GM18861 (cell line): ENCODE results near the gene AANAT.

Source experiments
- ATAC-seq: cut with Tn5 transposase; IDR thresholded peaks from one replicate; pipeline ENCODE4 v1.9.1; 2021; ENCODE audit not compliant: unreplicated experiment

The AANAT gene

DNA sequence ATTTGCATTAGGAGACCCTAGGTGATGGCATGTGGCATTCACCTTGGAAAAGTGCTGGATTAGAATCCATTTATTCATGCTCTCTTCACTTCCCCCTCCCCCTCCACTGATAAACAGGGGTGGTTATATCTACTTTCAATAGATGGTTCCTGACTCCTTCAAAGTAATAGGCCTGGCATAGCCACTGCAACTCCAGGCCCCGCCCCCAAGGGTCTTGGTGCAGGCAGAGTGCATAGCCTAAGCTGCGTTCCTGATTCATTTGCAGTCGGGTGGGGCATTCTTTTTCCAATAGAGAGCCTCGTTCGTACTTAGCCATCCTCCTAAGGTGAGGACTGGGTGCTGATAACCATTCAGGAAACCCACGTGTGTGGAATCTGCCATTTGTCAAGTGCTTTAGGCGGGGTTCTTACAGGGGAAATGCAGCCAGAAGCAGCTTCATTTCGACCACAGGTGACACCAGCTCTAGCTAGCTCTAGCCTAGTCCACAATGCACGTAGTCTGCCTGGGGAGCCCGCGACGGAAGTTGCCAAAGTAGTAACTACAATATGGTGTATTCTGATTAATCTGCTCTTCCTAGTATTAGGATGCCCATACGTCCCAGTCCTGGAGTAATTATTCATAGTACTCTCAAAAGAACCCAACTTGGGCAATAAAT is 25.6 kb upstream of the AANAT start:
- no peak for ATAC-seq

DNA sequence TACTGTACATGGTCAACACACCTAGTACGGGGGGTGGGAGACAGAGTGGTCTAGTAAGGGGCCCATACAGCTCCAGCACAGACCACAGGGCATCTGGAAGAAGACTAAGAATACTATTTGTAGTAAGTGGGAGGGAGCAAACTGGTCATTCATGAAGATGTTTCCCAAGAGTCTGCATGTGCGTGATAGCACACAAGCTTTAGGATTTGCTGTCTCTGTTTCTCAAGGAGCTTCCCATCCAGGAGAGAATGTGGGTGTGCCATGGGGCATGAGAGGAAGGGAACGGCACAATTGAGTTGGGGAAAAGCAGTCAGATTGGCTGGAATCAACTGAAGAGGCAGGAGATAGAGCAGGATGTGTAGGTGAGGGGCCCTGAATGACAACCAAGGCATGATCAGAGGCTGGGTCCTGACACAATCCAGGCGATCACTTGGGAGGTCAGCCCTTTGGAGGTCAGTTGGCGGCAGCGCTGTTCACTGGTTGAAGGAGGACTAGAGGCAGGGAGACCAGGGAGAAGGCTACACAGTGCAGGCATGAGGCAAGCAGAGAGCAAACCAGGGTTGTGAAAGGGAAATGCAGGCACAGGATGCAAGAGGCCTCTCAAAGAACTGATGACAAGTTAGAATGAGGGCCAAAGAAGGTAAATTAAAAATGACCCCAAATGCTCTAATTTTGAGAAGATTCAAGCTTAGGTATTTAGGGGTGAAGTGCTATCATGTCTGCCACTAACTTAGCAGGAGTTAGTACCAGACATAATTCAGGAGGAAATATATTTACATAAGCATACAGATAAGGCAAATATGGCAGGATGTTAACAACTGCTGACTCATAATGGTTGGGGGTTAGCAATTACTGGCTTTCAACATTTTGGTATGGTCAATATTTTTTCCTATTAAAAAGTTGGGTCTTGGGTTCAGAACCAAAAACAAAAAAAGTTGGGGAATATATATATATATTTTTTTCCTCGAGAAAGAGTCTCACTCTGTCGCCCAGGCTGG is 24.8 kb upstream of the AANAT start:
- ATAC-seq = no peak

DNA sequence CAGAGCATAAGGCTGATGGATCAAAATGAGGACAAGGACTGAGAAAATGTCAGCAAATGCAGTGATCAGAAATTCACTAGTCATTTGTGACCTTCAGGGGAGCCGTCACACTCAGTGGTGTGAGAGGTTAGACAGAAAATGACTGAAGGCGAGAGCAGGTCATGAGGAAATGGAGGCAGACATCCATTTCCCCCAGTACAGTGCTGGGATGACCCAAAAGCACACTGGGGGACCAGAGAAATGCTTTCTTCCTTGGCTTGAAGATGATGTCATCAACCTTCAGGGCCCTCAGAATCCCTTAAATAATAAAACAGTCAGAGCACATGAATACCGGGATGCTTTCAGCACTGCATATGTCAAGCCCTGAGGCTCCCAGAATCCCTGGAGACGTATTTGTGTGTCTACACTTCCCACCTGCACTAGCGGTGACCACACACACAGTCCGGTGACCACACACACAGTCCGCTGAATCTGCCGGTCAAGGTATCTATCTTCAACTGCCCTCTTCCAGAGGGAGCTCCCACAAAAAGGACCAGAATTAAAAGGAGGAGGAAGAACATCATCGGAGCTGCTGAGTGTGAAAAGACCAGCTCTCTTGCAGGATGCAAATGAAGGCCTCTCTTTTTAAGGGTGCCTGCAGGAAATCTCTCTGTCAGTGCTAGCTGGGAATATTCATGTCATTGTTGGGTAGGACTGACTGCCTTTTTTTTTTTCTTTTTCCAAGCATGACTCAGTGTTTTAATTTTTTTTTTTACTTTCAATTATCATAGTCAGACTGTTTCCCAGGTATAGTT is 22.7 kb upstream of the AANAT start:
- ATAC-seq = no peak

DNA sequence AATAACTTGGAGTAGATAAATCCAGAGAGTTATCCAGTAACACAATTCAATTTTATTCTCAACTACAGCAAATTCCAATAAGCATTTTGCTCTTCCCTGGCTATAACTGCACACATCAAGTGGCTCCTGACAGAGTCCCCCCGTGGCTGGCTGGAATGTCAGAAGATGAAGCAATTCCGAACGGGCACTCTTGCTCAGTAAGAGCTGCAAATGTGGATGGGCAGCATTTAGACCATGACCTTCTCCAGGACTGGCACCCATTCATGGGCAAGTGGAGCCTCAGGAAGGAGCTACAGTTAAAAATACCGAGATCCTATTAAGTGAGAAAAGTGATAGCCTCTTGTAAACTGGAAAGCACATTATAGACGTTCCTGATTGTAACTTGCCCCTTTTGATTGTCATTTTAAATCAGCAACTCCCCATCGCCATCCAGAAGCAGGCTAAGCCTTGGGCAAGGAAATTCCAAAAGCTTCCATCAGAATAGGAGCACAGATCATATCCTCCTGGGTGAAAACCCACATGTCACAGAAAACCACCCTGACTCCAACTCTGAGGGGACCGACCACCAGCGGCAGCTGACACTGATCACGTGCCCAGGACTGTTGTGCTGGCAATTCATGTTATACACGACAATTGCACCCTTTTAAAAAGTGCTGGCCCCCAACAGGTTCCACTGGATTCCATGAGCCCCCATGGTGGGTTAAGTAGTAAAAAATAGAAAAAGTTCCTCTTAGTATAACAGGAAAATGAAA is 21.5 kb upstream of the AANAT start:
- no peak for ATAC-seq

DNA sequence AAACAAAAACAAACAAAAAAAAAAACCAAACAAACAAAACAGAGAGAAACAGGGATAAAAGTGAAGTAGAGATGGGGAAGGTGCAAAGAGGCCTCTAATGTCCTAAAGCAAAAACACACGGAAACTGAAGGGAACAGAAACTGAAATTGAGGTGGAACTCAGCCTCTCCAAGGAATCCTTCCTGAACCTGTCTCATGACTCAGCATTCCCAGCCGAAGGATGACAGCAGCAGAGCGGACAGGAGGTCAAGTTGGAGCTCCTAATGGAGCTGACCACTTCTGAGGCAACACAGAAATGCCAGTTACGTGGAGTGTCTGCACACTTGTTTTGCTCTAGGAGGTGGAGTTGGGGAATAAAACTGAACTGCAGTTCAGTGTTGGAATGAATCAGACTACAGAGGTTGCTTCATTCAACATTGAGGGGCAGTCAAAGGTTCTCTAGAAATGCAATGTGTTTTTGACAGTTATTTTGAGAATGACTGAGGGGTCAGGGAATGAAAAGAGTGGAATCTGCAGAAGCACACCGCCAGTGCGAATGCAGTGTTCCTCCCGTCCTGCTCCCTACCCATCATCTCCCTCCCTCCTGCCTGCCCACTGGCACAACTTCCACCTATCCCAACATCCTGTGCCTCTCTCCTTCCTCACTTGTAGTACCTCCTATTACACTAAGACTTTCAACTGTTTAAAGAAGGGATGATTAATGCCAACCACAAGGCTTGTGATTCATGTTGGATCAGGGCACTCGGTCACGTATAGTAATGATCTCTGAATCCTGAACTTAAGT is 20.8 kb upstream of the AANAT start:
- no peak for ATAC-seq

DNA sequence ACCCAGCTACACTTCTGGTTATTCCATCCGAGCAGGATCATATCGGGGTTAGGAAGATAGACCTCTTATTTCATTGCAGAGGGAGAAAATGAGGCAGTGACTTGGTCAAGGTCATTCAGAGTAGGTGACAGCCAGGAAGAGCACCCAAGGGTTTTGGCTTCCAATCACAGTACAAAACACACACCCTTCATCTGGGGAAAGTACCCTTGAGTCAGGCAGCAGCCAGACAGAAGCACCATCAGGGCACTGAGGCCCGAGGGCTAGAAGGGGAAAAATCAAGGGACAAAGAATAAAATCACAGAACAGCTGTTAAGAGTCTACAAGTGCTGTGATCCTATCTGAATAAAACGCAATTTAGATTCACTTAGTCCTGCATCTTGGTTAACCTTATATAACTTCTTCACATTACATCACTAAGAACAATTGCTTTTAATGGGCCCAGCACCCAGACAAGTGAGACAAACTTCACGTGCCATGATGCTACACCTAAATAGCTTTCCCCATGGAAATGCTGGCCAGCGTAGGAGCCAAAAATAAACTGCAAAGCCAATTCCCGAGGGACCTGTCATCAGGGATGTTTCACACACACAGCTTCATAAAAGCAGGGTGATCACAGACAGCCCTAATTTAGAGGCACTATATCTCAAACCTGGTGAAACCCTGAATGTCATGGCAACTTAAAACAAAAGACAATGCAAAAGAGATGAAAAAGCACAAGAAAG is 19.3 kb upstream of the AANAT start:
- no peak for ATAC-seq

DNA sequence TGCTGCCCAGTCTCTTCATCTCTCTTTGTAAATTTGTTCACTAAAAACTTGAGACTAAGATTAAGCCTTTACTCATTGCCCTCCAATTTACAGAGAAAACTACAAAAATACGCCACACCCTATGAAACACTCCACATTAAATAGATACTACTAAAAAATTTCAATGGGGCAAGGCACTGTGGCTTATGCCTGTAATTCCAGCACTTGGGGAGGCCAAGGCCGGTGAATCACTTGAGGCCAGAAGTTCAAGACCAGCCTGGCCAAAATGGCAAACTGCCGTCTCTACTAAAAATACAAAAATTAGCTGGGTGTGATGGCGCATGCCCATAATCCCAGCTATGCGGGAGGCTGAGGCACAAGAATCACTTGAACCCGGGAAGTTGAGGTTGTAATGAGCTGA is 18.3 kb upstream of the AANAT start:
- ATAC-seq = no peak

DNA sequence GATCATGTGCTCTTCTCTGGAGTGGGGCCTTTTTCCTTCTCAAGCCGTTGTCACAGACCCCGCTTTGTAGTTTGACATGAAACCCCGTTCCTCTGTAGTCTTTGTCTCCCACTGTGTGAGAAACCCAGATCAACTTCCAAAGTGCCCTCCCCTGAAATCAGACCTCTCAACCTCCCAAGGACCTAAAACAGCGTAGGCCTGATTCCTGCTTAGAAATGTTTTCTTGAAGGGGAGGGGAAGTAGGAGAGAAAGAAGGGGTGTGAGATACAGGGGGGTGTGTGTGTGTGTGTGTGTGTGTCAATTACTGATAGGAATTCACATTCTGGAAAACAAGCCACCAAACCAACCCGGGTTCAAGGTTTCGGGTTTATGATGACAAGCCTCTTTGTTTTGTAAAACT is 15.9 kb upstream of the AANAT start:
- no peak for ATAC-seq

DNA sequence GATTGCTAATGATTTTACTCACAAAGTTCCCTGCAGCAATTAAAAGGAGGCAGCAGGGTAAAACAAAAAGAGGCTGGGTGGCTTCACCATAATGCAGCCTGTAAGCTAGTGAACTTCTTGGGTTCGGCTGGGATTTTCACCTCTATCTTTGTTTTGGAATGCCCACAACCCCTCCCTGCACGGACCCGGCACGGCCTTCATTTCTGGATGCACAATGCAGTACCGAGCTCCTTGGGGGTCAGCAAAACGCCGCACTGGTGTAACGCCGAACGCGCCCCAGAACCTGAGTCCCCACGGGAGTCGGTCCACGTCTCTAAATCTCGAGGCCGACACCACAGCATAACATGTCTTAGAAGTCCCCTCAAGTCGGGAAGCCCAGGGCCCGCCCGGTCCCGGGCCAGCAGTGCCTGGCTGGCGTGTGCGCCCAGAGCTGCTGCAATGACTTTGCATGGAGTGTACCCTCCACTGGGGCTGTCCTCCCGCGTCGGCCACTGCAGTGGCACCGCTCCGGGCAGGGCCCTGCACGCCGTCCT is 15.2 kb upstream of the AANAT start:
- no peak for ATAC-seq

DNA sequence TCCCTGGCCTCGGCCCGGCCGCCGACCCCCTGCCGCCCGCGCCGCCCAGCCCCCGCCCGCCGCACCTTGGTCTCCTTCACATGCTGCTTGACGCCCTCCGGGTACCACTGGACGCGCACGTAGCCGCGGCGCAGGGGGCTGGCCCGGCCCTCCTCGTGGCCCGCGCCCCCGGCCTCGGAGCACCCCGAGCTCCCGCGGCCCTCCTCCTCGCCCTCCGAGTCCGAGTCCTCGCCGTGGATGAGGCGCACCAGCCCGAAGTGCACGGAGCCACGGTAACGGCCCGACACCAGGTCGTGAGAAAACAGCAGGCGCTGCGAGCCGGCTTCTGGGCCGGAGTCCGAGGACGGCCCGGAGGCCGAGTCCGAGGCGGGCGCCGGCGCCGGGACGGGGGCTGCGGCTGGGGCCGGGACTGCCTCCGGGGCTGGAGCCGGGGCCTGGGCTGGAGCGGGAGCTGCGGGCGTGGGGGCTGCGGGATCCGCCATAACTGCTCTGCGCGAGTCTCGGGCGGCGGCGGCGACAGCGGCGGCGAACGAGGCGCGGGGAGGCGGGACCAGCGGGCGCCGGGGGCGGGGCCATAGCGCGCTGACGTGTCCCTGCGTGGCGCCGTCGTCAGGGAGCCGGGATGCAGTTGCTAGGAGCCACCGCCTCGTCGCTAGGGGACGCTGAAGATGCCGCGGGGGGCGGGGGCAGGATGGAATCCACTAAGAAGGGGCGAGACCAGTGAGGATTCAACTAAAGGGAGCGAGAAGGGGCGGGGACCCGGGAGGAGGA is 14.6 kb upstream of the AANAT start, which contains the start of gene UBE2O:
Gene UBE2O (minus strand): TSS at position 493 of the 771 bp plus-strand sequence. CDS start 11 bp downstream, at position 482.
- ATAC-seq = peak; percentile 82

DNA sequence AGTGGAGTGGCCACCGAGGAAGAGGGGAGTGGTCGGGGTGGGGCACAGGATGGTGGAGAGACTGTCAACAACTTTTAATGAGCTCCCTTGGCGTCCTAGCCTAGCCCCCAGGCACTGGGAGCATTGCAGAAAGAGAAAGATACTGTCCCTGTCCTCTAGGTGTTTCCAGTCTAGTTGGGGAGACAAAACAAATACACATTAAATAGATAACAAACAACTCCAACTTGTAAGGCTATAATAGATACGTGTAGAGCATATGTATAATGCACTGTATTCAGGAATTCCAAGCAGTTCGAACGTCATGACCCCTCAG is 14.0 kb upstream of the AANAT start:
- no peak for ATAC-seq

DNA sequence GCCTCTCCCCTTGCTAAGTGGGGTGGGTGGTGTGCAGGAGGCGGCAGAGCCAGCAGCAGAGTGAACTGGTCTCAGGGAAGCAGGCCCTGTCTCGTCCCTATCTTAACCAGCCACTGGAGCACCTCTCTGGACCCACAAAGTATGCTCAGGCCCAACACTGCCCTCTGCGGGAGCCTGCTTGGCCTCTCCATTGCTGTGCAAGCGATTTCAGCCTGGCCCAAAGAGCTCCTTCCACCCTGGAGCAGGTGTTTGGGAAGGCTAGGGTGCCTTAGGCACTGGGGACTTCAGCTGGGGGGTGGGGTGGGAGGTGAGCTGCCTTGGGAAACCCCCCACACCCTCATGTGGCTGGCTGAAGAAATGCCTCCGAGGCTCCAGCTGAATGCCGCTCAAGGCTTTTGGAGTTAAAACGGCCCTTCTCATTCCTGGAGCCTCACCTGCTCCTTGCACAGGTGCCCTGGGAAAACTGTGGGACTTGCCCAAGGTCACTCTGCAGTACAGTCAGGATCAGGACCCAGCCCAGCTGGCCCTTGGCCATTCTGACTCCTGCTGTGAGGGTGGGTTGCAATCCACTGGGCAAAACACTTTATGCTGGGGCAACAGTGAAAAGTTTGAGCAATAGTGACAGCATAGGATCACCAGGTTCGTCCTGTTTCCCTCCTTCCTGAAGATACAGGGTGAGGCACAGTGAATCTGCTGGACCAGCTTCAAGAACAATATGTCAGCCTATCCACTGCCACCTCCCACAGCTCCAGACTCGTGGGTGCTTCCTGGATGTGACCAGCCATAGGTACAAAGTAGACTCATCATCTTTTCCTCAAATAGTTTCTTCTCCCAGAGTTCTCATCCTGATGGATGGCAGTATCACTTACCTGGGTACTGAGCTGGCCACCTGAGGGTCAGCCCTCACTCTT is 8.6 kb upstream of the AANAT start:
- ATAC-seq = no peak

DNA sequence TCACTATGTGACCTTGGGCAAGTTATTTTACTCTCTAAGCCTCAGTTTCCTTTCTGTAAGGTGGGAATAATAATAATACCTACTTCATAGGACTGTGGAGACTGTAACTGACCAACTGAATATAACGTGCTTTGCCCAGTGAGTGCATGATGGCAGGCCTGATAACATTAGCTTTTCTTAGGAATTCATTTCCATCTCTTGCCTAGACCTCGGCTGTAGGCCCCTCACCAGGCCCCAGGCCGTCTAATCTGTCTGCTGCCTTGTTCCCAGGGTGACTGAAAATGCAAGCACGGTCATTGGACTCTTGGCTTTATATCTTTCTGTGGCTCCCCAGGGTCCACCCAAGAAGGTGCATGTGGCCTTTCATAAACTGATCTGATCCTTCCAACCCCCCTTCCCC is 7.7 kb upstream of the AANAT start:
- no peak for ATAC-seq

DNA sequence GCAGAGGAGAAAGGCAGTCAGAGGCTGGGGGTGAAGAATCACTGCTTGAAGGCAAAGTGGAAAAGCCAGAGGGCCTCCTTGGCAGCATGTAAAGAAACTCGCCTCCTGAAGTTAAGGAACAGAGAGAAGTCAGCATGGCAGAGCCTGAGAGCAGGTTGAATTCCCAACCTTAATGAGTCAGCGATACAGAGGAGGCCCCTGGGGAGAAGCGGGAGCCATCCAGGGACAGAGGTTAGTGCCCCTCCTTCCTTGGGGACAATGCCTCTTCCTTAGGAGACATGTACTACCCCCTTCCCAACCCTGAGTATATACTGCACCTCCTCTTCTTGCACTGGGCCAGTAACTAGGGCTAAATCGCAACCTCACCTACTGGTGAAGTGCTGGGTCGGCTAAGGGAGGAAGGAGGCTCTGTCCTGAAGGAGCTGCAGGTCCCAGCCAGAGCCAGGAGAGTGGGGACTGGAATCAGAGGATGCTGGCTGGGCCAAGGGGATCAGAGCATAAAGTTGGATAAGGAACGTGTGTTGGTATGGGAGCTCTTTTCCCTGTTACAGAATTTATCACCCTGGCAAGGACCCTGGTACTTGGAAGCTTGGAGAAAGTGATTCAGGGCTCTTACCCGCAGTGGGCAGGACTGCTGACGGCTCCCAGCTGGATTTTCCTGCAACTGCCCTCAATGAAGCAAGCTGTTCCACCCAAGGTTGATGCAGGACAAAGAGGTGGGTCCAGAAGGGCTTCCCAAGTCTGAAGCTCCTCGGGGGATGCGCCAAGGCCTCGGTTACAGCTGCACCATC is 5.4 kb upstream of the AANAT start:
- ATAC-seq = no peak

DNA sequence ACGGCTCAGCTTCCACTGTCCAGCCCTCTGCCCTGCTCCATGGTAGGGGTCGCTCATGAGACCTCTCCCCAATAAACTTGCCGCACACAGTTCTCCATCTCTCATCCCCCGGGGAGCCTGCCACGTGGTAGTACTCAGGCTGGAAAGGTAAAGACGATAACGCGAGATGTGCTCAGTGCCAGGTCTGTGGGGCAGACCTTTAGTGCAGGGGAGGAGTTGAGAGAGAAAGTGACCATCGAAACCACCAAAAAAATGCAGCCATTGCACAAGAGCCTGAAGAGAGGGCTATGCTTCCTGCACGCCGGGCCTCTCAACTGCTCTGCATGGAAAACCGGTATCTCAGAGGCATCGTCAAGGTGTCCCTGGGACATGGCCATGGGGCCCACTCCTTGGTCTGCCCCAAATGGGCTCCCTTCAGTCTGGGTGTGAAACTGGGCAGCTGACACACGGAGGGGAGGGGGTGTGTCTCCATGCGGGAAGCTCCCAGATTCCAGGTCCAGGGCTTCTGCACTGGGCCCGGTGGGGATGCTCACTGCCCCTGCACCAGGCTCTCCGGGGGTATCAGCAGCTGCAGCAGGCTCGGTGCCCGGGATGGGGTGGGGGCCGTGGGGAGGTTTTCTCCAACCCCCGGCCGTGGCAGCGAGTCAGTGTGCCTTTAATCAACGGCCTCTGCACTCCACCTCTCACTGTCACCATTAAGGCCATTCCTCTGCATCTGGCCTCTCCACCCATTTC is 4.7 kb upstream of the AANAT start:
- no peak for ATAC-seq

DNA sequence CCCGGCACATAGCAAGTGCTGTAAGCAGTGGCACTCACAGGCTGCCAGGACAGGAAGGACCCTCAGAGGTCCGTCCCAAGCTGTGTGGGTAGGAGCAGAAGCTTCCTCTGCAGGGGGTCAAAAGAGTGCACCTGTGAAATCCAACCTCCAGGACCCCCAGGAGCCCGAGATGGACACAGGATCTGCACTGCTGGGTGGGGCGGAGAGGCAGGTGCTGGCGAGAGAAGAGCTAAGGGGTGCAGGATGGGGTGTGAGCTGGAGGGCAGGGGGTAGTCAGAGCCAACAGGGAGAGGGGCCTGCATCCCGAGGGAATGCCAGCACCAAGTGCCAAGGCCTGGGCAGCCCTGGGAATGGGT is 650 bp upstream of the AANAT start:
- ATAC-seq = no peak
